HEK293T (cell line): ENCODE measurements around the gene MAP4K4.

Experiments
- ARNT ChIP-seq: fragments of 450-650 bp; IDR thresholded peaks from 2 replicates; pipeline ENCODE4 v1.6.1; 2017; ENCODE audit warnings: mild to moderate bottlenecking
- BHLHE40 ChIP-seq: fragments of 450-650 bp; IDR thresholded peaks from 2 replicates; pipeline ENCODE4 v1.6.1; 2016; ENCODE audit warnings: mild to moderate bottlenecking, moderate library complexity, borderline replicate concordance
- ELF4 ChIP-seq: fragments of 450-650 bp; IDR thresholded peaks from 2 replicates; pipeline ENCODE4 v1.6.1; 2017; ENCODE audit warnings: antibody characterized with exemption
- FOXA1 ChIP-seq: fragments of 450-650 bp; IDR thresholded peaks from 2 replicates; pipeline ENCODE4 v1.6.1; 2016; ENCODE audit warnings: mild to moderate bottlenecking
- FOXK2 ChIP-seq: fragments of 450-650 bp; IDR thresholded peaks from 2 replicates; pipeline ENCODE4 v1.6.1; 2016; ENCODE audit warnings: mild to moderate bottlenecking
- FOXM1 ChIP-seq: fragments of 450-650 bp; IDR thresholded peaks from 2 replicates; pipeline ENCODE4 v1.6.1; 2017; ENCODE audit warnings: mild to moderate bottlenecking, borderline replicate concordance
- NFRKB ChIP-seq: fragments of 450-650 bp; IDR thresholded peaks from 2 replicates; pipeline ENCODE4 v1.6.1; 2016; ENCODE audit warnings: mild to moderate bottlenecking, moderate library complexity
- SP1 ChIP-seq: fragments of 450-650 bp; IDR thresholded peaks from 2 replicates; pipeline ENCODE4 v1.6.1; 2017
- SUZ12 ChIP-seq: fragments of 450-650 bp; IDR thresholded peaks from 2 replicates; pipeline ENCODE4 v1.6.1; 2016; ENCODE audit warnings: mild to moderate bottlenecking
- TARDBP ChIP-seq: fragments of 450-650 bp; IDR thresholded peaks from 2 replicates; pipeline ENCODE4 v1.6.1; 2016
- ZNF384 ChIP-seq: fragments of 450-650 bp; IDR thresholded peaks from 2 replicates; pipeline ENCODE4 v1.6.1; 2016
- TF ChIP-seq, protein P1 (sequence below): fragments of 450-650 bp; IDR thresholded peaks from 2 replicates; pipeline ENCODE4 v1.6.1; 2016

GRCh38 chr2:101782427-101782792 lies 84.9 kb downstream of the MAP4K4 start:
- TF ChIP-seq SUZ12 (no peak), BHLHE40 (no peak), ELF4 (no peak), SP1 (no peak), FOXK2 (no peak), ARNT (no peak), FOXM1 (no peak), NFRKB (no peak), FOXA1 (no peak), TARDBP (no peak), ZNF384 (no peak)
- TF ChIP-seq, protein P1, sequence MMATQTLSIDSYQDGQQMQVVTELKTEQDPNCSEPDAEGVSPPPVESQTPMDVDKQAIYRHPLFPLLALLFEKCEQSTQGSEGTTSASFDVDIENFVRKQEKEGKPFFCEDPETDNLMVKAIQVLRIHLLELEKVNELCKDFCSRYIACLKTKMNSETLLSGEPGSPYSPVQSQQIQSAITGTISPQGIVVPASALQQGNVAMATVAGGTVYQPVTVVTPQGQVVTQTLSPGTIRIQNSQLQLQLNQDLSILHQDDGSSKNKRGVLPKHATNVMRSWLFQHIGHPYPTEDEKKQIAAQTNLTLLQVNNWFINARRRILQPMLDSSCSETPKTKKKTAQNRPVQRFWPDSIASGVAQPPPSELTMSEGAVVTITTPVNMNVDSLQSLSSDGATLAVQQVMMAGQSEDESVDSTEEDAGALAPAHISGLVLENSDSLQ, result no peak
